ENCODE data around the gene HS6ST3.

DNA sequence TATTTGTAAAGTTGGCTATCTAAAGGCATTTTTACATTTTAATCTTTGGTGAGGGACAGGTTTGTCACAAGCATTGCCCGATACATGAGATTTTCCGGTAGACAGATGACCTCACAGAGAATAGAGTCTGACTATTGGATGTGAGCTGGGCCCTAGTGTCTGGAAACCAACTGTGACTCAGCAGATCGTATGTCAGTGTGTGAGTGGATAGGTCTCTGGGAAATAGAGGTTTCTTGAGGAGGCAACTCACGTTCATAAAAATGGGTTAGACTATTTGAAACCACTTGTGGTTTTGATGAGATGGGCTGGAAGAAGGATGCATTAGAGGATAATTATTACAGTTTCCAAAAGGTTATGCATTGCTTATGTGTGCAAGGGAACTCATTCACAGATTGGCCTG, 19.2 kb downstream of the HS6ST3 start:
- no peak for TF ChIP-seq EP300 (IDR thresholded peaks at IDR 0.05)
- TF ChIP-seq POLR2AphosphoS5 (IDR thresholded peaks at IDR 0.05): no peak

Data from upper lobe of left lung (tissue), 4 donors.